Umbilical cord (tissue), 2 donors: ENCODE results near the gene ZBTB42. TPM values are rescaled to one million over a fixed set of nuclear protein-coding genes. Genes with fewer than 3 reads are reported as not detected.

Experiments
- DNase-seq: peaks from one replicate; pipeline ENCODE4 v3.0.0-alpha.2; 2015; ENCODE audit warnings: low spot score
- total RNA-seq: library from RNA; depleted of rRNA; stranded (reverse); fragments of >200 nt; gene quantifications from one replicate; pipeline ENCODE4 v1.2.3, GENCODE V29; 2014; ENCODE audit warnings: low replicate concordance; ENCODE audit not compliant: insufficient read depth

The ZBTB42 gene
- total RNA-seq, 1 donor from 2014 or later: 3.9 TPM

DNA sequence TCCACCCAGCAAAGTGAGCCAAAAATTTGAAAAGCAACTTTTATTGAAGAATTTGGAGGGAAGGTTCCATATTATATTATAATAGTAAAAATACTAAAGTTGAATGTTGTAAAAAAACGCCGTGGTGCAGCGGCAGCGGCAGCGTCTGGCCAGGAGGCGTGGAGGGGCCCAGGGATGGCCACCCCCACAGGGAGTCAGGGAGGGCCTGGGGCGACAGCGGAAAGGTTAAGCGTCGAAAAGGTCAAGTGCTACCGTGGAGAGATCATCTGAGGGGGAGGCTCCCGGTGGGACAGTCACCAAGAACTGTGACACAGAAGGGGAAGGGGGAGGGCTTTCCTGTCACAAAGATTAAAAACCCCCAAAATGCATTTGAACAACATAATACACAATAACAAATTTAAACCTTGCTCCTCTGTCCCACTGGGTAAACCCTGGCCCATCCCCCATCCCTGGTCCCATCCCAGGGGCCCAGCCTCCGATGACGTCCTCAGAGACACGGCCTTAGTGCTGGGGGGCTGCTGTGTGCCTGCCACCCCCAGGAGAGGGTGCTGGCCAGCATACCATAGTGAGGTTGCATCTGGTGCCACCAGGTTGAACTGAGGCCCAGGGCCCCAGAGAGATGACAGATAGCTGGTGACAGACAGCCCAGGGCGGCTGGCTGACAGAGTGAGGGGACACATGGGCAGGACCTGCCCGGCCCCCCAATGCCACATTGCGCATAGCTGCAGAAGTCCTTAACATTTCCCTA, 31.4 kb upstream of the ZBTB42 start:
- DNase-seq: no peak

DNA sequence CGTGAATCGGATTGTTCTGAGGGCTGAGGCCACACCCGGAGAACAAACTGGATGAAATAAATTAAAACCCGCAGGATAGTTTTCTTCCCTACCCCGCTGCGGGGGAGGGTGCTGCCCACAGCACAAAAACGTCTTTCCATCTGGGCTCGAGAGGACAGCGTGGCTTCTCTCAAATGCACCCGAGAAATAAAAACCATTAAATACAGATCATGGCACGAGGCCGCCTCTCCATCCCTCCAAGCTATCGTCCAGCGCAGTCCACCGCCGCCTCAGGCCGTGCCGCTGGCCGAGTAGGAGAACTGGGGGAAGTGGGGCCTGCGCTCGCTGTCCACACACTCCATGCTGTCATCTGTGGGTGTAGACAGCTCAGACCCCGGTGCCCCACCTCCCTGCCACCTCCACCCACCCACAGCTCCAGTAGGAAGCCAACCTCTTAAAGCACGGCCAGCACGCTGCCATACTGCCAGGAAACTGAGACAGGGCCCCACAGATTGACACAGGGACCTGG, 30.8 kb upstream of the ZBTB42 start:
- DNase-seq: no peak

DNA sequence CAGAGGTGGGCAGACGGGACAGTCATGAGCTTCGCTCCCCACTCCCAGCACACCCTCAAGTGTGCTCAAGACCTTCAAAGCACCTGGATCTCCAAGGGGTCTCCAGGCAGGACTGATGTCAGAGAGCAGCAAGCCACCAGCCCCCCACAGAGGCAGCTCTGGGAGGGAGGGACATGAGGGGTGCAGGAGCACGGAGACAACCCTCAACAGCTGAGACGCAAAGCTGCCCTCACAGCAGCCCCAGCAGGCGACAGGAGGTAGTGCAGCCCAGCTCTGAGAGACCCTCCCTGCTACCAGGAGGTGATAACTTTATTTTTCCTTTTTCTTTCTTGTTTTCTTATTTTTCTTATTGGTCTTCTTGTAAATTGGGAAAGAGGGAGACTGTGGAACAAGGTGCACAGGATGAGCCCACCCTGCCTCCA, 30.0 kb upstream of the ZBTB42 start:
- DNase-seq: no peak

DNA sequence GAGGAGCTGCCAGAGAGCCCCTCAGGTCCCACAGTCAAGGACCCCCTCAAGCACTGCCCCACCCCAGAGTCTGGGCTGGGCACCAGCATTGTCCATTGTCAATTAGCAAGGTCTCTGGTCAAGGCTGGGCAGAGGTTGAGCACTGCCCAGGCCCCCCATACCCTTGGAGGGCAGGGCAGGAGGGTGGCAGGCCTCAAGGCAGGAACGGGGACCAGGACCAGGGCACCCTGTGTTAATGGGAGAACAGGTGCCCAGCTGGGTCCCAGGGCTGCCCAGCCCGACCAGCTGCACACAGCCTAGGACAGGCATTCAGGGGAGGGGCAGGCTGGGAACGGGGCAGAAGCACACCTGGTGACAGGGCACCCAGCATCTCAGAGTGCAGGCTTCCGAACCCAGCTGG, 29.5 kb upstream of the ZBTB42 start:
- no peak for DNase-seq

DNA sequence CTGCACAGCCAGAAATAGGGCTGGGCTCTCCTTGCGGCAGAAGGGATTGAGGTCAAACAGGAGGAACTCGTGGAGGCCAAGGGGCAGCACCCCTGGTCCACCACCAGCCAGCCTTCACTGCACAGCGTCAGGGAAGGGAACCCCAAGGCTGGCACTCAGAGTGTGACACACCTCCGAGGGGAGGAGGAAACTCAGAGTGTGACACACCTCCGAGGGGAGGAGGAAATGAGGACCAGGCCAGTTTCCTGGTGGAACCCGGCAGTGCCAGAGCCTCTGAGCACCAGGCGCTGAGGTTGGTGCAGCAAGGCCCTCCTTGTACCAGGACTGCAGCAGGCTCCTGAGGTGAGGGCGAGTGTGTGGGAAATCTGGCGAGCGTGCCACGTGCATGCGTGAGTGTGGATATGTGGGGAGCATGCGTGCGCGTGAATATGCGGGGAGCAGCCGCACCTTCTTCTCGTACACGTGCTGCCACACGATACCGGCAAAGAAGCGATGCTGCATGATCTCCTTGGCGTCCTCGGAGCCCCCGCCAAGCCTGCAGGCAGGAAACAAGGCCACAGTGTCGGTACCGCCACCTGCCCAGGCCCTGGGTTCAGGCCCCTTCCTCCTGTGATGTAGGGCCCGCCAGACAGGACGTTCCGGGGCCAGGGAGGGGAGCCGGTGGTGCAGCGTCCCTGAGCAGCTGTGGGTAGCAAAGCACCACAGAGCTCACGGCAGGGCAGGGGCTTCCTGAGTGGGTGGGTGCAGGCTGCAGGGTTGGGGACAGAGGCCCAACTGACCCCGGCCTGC, 28.8 kb upstream of the ZBTB42 start:
- no peak for DNase-seq

DNA sequence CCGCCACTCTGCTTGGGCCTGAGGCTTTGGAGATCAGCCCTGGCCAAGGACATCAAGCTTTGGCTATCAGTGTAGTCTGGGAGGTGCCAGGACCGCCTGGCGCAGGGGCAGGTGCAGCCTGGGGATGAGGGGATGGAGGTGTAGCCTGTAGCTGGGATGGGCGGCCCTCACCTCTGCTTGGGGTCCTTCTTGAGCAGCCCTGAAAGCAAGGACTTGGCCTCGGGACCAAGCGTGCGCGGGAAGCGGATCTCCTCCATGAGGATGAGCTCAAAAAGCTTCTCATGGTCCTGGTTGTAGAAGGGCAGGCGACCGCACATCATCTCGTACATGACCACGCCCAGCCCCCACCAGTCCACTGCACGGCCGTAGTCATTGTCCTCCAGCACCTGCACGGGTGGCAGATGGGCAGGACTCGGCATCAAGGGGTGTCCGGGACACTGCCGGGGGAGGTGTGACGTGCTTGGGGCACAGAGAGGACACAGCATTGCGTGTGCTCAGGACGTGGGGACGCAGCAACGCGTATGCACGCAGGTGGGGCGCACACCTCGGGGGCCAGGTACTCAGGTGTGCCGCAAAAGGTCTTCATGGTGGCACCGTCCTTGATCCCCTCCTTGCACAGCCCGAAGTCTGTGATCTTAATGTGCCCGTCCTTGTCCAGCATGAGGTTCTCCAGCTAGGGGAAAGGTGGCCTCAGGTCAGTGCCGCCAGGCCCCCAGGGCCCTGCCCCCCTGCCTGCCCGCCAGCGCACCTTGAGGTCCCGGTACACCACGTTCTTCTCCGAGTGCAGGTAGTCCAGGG, 28.0 kb upstream of the ZBTB42 start:
- DNase-seq: no peak

DNA sequence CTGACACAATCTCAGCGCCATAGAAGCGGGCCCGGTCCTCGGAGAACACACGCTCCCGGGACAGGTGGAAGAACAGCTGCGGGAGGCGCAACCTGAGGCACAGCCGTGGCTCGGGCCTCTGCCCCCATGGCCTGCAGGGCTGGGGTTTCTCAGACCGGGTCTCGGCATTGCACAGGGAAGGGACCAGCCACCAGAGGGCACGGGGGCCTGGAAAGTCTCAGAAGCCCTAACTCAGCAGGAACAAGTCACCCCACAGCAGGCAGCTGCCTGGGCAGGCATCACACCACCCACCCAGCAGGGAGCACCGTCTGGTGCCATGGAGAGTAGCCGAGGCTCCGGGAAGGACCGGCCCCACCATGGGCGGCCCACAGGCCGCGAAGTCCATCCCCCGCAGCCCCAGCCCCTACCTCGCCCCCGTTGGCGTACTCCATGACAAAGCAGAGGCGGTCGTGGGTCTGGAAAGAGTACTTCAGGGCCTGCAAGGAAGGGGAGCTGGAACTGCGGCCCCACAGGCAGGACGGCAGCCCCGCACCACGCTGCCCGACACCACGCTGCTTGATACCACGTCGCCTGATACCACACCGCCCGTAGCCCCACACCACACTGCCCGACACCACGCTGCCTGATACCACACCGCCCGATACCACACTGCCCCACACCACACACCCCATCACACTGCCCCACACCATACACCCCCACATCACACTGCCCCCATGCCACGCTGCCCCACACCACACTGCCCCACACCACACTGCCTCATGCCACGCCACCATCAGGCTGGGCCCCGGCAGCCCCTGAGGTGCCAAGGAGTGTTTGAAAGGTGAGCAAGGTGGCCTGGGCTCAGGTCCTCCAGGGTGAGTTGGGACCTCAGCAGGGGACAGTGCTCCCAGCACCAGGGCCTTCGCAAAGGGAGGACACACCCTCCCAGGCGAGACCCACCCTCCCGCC, 27.1 kb upstream of the ZBTB42 start:
- DNase-seq: no peak

DNA sequence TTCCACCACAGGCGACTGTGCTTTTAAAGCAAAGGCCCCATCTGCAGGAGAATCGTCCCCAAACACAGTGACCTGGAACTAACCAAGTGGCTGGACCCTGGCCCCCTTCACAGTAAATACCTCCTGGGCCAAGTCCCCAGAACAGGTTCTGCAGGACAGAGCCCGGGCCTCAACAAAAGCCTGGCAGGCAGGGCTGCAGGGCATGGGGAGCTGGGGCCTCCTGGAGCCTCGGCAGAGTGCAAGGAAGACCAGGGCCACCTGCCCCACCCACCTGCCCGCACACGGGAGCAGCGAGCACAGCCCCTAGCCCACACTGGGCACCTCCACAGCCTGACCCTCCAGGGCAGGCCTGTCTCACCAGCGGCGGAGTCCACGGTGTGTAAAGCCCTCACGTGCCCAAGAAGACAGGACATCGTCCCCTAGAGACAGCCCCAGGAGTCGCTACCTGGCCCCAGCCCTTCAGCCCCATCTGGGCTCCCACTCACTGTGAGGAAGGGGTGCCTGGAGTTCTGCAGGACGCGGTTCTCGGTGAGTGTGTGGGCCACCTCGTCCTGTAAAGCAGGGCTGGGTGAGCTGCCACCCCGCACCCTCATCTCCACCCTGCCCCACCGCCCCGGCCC, 26.3 kb upstream of the ZBTB42 start:
- DNase-seq: no peak

DNA sequence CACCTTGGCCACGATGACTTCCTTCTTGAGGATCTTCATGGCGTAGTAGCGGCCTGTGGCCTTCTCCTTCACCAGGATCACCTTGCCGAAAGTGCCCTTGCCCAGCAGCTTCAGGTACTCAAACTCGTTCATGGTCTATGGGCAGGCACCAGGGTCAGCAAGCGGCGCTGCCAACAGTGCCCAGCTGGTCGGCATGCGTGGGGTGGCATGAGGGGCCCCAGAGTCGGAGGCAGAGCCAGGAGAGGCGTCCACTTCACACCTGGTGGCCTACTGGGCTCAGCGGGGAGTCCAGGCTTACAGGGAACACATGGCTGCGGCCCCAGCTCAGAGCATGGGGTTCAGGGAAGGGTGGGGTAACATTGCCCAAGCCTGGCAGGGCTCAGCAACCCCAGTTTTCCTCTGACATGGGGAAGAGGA, 25.8 kb upstream of the ZBTB42 start:
- DNase-seq: no peak

DNA sequence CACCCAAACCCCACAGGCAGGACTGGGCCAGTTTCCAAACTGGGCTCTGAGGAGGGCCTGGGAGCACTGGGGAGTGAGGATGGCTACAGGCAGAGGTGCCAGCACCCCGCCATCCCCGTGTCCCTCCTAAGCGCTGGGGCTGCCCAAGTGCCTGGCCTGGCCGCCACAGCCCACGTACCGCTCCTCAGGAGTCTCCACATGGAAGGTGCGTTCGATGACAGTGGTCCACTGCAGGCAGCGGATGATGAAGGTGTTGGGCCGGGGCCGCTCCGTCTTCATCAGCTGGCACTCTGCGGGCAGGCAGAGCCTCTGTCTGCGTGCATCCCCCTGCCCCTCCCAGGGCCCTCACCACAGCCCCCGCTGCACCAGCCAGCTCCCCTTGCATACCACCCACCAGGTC, 24.4 kb upstream of the ZBTB42 start:
- DNase-seq: no peak

DNA sequence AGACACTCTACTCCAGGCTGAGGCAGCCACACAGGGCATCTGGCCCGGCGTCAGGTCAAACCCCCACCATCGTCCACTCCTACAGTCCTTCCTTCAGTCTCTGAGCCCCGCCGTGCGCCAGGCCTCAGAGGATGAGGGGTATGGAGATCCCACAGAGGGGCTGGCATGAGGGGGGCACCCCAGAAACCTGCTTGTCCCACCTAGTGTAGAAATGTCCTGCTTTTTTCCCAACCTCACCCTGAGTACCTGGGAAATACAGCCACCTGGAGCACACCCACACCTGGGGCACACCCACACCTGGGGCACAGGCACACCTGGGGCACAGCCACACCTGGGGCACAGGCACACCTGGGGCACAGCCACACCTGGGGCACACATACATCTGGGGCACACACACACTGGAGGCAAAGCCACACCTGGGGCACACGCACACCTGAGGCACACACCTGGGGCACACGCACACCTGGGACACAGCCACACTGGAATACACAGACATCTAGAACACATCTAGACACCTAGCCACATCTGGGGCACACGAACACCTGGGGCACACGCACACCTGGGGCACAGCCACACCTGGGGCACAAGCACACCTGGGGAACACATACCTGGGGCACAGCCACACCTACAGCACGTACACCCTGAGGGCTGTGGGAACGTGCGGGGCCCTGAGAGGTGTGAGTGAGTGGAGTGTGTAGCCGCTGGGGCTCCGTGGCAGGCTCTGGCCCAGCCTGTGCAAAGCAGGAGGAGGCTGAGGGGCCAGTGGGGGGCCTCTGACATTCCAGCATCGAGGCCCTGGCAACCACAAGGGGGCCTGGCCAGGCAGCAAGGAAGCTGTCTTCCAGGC, 23.7 kb upstream of the ZBTB42 start:
- no peak for DNase-seq

DNA sequence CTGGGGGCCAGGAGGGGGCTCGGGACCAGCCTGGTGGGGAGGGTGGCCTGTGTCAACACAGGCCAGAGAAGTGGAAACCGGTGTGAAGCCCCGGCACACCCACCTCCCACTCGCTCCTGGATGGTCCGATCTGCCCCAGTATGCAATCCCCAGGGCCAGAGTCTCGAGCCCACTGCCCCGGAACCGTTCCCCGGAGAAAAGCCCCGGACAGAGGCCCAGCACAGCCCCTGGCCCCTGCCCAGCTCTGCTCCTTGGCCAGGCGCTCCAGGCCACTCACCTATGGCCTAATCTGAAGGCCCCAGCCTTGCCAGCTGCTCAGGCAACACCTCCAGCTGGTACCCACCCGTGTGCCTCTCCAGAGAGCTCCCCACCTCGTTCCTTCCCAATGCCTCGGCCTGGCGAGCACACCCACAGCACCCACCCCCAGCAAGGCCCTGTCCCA, 23.1 kb upstream of the ZBTB42 start:
- DNase-seq: no peak

DNA sequence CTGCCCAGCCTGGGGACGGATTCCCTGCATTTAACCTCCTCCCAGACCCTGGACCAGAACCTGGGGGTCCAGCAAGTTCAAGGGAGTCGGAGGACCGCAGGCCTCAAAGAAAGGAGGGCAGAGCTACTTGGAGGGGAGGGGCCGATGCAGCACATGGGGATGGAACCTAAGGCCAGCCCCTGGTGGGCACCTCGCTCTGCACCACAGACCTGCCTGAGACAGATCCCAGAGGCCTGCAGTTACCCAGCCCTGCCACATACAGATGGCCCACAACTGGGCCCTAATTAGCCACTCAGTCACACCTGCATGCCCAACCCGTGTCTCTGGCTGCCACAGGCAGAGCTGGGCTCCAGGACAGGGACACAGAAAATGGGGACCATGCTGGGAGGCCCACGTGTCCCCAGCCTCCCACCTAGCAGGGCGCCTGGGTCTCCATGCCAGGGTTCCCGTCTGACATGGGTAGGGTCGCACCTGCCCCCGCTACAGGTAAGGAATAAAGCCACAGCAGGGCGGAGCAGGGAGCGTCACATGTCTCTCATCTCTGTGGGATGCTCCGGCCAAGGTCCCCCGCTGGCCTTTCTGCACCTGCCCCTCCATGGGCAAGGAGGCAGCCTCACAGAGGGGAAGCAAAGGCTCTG, 22.1 kb upstream of the ZBTB42 start:
- no peak for DNase-seq

DNA sequence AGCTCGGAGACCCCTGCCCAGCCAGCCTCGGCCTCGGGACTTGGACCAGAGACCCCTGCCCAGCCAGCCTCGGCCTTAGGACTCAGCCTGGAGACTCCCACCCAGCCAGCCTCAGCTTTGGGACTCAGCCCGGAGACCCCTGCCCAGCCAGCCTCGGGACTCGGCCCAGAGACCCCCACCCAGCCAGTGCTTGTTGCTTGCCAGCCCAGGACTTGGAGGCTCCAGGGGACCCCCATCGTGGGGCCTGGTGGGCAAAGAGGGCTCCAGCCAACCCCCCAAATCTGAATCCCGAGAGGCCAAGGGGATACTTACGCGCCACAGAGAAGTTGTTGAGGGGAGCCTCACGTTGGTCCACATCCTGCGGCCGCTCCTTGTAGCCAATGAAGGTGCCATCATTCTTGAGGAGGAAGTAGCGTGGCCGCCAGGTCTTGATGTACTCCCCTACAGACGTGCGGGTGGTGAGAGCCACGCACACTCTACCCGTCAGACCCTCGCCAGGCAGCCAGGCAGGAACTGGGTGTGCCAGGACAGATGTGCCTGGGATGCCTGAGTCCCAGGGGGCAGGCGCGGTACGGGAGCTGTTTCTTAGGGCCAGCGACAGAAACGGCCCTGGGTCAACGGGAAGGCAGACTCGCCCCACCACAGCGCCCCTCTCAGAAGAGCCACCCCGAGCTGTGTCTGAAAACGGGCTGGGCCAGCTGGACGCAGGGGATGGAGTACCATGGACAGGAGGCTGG, 21.0 kb upstream of the ZBTB42 start:
- no peak for DNase-seq

DNA sequence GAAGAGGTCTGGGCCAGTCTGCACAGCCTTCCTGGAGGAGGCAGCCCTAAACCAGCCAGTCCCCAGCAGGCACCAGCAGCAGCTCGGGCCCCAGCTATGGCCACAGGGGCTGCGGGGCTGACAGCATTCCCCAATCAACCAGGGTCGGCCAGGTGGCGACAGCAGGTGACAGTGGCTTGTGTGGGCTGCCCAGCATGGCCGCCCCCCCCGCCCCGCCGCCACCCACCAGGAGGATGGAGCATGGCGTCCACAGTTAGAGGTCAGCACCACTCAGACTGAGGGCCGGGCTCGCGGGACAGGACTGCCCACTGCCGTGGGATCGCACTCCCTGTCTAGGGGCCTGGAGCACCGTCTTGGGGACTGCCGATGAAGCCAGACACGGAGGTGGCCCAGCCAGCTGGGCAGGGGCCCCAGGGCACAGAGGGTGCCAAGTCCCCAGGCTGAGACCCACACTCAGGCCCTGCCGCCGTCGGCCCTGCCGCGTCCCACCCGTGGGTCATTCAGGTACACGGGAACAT, 20.3 kb upstream of the ZBTB42 start:
- no peak for DNase-seq

DNA sequence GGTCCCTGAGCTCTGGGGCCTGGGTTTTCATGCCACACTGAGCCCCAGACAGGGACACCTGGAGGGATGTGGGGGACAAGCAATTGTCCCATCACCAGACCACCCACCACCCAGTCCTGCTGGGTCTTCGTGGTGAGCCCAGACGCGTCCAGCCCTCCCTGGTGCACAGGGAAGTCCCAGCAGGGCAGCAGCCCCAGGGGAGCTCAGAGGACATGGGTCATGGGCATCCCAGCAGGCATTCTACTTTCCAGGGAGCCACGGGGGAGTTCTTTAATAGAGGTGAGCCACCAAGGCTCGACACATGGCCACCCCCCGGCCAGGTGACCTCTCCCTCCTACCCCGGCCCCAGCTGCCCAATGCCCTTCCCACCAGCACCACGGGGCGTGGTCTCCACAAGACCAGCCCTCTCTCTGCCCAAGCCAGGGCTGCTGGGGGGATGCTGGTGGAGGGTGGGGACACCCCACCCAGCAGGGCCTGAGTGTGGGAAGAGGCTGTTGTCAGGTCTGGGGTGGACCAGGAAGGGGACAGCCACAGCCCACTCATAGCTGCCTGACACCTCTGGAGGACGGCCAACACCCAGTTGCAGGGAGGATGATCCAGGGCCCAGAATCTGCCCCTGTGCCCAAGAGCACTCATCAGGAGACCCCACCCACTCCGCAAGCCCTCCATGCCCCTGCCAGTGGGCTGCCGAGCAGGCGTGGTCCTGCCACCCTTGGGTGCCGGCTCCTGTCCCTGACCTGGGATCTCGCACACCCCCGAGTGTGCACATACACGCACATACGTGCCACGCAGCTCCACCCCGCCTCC, 19.4 kb upstream of the ZBTB42 start:
- no peak for DNase-seq
